ENCODE results near the gene SIPA1L3.

Gene SIPA1L3

GRCh38 chr19:38190793-38191192, 283.8 kb downstream of the SIPA1L3 start:
- no peak for DNase-seq (ENCODE audit: low read depth, low spot score)

- DNase-seq (ENCODE audit: low read depth, low spot score), result no peak
Observed at GRCh38 chr19:38191747-38192146, 284.7 kb downstream of the SIPA1L3 start.

DNA sequence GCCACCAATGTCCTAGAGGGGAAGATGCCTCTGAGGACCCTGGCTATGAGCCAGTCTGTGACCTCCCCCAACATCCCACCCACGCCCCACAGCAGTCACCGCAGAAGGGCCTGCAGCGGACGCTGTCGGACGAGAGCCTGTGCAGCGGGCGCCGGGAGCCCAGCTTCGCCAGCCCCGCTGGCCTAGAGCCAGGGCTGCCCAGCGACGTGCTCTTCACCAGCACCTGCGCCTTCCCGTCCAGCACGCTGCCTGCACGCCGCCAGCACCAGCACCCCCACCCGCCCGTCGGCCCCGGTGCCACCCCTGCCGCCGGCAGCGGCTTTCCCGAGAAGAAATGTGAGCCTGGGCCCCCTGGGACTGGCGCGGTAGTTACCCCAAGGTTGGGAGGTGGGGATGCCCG, 286.4 kb downstream of the SIPA1L3 start:
- DNase-seq (ENCODE audit: low read depth, low spot score), result no peak

DNA sequence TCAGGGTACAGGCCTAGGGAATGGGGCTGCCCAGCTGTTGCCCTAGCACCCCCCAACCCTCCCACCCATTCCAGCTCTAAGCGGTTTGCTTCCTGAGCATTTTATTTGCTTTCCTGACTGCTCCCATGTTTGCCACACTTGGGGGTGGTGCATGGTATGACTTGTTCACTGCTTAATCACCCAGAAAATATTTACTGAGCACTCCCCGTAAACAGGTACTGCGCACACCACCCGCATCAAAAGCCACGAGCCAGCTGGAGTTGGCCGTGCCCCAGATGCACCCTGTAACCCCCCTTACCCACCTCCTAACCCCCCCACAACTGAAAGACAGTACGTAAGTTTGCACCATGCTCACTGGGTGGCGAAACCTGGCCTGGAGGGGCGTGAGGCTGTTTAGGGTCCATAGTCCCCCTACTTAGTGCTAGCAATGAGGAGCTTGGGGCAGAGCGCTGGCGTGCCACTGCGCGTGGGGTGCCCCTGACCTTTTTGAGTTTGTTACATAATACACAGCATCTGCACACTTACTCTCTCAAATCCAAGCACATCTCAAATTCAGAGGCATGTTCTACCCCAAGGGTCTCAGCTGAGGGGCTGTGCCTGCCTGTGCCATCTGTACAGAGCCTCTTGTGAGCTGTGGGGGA, 287.2 kb downstream of the SIPA1L3 start:
- no peak for DNase-seq (ENCODE audit: low read depth, low spot score)

DNA sequence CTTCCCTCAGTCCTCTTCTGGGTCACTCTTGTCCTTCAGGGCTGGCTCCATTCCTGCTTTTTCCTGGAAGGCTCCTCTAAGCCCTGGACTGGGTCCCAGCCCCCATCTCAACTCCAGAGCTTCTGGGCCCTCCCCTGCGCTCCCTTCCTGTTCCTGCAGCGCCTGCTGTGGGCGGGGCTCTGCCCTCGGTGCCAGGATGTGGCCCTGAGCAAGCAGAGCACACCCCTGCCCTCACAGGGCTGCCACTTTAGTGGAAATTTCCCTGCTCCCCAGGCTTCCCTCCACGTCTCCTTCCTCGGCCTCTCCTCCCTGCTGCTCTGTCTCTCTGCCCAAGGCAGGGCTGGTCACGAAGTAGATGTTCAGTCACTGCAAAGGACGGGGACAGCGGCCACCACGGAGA, 288.2 kb downstream of the SIPA1L3 start:
- DNase-seq (ENCODE audit: low read depth, low spot score), result no peak

DNA sequence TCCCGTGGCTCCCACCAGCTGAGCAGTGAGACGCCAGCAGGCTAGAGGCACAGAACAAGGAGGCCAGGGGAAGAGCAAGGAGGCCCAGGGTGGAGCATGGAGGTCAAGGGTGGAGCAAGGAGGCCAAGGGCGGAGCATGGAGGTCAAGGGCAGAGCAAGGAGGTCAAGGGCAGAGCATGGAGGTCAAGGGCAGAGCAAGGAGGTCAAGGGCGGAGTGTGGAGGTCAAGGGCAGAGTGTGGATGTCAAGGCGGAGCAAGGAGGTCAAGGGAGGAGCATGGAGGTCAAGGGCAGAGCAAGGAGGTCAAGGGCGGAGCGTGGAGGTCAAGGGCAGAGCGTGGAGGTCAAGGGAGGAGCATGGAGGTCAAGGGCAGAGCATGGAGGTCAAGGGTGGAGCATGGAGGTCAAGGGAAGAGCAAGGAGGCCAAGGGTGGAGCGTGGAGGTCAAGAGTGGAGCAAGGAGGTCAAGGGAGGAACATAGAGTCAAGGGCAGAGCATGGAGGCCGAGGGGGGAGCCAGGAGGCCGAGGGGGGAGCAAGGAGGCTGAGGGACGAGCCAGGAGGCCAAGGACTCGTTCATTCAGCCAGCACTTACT, 289.3 kb downstream of the SIPA1L3 start:
- DNase-seq (ENCODE audit: low read depth, low spot score), result no peak

- no peak for DNase-seq (ENCODE audit: low read depth, low spot score)
Observed at GRCh38 chr19:38196948-38197656, 290.1 kb downstream of the SIPA1L3 start.

DNA sequence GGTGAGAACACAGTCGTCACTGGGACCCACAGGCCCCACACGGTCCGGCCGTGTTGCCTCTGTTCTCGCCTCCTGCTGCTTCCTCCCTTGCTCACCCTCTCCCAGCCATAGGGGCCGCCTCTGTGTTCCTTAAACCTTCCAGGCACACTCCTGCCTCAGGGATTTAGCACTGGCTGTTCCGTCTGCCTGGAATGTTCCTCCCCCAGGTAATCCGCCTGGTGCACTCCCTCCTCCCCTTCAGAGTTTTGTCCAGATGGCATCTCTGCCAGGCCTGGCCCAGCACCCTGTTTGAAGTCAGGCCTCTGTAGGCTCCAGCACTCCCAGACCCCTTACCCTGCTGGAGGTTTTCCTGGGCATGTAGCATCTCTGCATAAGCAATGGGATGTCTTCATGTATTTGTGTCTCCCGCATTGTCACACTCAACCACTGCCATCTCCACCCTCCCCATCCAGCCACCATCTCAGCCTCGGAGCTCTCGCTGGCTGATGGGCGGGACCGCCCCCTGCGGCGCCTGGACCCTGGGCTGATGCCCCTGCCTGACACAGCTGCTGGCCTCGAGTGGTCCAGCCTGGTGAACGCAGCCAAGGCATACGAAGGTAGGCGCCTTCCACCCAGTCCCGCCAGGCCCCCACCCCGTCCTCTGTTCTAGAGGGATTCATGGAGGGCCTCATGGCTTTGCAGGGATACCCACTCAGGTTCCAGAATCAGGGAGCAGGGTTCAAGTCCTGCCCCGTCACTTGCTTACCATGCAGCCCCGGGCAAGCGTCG, 291.1 kb downstream of the SIPA1L3 start:
- no peak for DNase-seq (ENCODE audit: low read depth, low spot score)

GRCh38 chr19:38199340-38199739, 292.3 kb downstream of the SIPA1L3 start:
- DNase-seq (ENCODE audit: low read depth, low spot score), result no peak

- no peak for DNase-seq (ENCODE audit: low read depth, low spot score)
Observed at GRCh38 chr19:38201731-38202130, 294.7 kb downstream of the SIPA1L3 start.

DNA sequence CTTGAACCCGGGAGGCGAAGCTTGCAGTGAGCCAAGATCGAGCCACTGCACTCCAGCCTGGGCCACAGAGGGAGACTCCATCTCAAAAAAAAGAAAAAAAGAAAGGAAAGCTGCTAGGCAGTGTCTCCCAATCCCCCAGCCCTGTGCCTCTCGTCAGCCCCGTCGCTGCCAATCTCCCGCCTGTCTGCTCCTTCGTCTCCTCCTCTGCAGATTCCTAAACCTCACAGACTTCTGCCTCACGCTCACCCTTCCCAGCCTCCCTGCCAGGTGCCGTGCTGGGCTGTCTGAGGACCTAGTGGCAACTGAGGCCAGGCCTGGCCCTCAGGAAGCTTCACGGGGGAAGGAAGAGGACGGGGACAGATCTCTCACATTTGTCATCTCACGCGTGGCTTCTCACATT, 295.5 kb downstream of the SIPA1L3 start:
- no peak for DNase-seq (ENCODE audit: low read depth, low spot score)

DNA sequence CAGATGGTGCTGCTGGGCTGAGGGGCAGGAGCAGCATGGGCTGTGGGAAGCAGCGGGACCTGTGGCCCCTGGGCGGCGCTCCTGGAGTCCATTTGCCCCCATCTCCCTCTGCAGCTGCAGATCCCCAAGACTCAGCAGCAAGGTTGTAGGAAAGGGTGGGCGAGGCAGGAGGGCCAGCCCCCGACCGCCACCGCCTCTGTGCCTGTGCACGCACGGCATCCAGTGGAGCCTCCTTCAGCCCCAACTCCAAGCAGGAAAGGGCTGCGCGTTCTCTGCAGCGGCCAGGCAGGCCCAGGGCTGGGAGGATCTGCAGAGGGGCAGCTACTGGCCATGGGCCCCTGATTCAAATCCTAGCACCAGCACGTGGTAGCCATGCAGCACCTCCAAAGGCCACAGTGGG, 296.2 kb downstream of the SIPA1L3 start:
- no peak for DNase-seq (ENCODE audit: low read depth, low spot score)

DNA sequence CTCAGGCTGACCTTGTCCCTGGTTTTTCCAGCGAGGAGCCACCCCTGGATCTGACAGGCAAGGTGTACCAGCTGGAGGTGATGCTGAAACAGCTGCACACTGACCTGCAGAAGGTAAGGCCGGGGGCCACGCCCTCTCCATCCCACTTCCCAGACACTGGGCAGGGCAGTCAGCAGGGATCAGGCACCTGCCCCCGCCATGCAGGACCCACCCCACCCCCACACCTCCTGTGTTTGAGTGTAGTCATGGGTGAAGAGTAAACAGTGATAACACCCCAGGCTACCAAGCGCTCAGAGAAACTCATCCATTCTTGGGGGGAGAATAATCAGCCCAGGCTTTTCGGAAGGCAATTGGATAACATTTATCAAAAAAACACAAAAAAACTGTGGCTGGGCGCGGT, 297.1 kb downstream of the SIPA1L3 start:
- no peak for DNase-seq (ENCODE audit: low read depth, low spot score)

DNA sequence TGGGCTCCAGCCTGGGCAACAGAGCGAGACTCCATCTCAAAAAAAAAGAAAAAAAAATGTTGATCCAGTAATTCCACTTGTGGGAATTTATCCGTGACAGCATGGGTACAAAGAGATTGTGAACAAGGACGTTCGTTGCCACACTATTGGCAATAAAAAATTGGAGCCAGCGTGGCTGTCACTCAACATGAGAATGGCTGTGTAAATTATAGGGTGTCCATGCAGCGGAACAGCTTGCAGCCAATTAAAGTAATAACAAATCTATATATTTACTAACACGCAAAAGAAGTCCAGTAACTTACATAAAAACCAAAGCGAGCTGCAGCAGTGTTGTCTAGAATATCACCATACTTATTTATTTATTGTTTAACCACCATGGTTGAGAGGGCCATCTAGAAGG, 297.7 kb downstream of the SIPA1L3 start:
- no peak for DNase-seq (ENCODE audit: low read depth, low spot score)

DNA sequence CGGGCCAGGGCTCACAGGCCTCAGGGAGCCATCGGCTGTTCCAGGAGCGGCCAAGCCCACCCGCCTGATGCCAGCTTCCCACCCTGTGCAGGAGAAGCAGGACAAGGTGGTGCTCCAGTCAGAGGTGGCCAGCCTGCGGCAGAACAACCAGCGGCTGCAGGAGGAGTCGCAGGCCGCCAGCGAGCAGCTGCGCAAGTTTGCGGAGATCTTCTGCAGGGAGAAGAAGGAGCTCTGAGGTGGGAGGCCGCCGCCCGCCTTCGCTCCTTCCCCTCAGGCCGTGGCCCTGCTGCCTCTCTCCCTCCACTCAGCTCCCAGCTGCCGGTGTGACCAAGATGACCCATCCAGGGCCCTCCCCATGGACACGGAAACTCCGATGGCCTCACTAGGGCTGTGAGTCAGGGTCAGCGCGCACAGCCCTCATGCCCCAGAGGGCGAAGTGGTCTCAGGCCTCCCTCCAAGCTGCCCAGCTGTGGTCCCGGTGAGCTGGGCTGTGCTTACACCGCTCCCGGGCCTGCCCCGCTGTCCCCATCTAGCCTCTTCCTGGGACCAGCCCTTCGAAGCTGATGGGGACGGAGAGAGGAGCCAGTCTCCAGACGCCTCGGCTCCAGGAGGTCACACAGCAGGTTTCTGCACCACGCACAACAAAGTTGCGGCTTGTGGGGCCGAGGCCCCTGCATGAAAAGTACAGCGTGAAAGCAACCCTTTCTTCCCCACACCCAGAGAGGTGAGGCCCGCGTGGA, 299.2 kb downstream of the SIPA1L3 start:
- DNase-seq (ENCODE audit: low read depth, low spot score), result peak; percentile 63

DNA sequence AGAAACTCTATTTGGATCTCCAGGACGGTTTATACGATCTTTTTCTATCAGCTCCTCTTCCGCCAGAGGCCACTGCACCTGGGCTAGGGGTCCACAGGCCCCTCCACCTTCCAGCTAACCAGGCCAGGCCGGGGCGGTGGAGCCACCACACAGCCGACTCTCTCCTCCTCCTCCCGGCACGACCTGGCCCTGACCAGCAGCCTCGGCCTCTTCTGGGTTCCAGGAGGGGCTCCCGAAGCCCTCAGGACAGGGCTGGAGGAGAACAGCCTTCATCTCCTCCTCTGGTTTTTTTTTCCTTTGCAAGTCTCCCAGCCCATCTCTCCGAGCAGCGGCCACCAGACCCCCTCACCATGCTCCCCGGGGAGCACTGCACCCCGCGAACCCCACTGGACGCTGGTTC, 299.9 kb downstream of the SIPA1L3 start:
- no peak for DNase-seq (ENCODE audit: low read depth, low spot score)

- no peak for DNase-seq (ENCODE audit: low read depth, low spot score)
Observed at GRCh38 chr19:38207543-38207942, 300.5 kb downstream of the SIPA1L3 start.

DNA sequence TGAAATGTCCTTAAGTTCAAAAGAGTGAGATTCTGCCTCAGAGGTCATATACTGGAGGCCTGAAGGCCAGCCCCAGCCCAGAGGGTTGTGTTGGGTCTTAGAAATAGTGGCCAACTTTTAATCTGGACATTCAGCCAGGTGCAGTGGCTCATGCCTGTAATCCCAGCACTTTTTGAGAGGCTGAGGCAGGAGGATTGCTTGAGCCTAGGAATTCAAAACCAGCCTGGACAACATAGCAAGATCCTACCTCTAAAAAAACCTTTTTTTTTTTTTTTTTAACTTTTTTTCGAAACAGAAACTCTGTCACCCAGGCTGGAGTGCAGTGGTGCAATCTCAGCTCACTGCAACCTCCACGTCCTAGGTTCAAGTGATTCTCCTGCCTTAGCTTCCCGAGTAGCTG, 301.6 kb downstream of the SIPA1L3 start:
- DNase-seq (ENCODE audit: low read depth, low spot score), result no peak

- DNase-seq (ENCODE audit: low read depth, low spot score), result no peak
Observed at GRCh38 chr19:38209152-38209551, 302.1 kb downstream of the SIPA1L3 start.

DNA sequence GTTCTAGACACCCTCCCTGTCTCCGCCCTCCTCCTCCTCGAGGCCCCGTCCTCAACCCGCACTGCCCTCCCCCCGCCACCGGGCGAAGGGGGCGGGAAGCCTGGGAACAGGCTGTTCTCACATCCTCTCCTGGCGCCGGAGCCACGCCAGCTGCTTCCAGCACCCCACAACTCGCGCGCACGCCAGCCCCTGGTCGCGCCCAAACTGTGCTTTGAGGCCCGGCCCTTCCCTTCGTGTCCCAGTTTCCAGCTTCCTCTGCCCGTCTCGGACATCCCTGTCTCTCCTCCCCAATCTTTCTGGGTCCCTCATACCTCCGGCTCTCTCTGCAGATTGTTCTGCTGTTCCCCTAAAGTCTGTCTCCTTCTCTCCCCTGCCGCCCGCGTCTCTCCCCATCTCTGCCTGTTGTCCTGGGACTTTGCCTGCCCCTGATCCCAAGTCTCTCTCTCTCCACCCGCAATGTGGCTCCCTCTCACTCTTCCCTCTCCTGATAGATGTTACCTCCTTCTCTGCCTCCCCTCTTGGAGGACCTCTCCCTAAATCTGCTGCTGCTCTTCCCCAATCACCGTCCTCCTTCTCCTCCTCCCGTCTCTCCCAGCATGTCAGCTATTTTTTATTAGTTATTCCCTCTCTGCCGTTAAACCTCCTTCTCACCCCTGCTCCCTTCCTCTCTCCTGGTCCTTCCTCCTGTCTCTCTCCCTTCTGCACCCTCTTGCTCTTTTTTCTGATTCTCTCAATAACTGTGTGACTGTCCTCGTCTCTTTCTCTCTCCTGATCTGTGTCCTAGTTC, 302.9 kb downstream of the SIPA1L3 start:
- peak; percentile 50 for DNase-seq (ENCODE audit: low read depth, low spot score)

- DNase-seq (ENCODE audit: low read depth, low spot score), result peak; percentile 84
Observed at GRCh38 chr19:38210458-38210987, 303.5 kb downstream of the SIPA1L3 start.

Data from ELF-1 (cell line).